ENCODE data around the gene CXADR. TPM values are rescaled to one million over a fixed set of nuclear protein-coding genes. Genes with fewer than 3 reads are reported as not detected.

CXADR gene
- total and polyA plus RNA-seq, 9 of the 15 experiments (the other 6 are each of a cell fraction or from before 2014, with no cell fraction given), result 0.01 to 0.41 (median 0.14) TPM

DNA sequence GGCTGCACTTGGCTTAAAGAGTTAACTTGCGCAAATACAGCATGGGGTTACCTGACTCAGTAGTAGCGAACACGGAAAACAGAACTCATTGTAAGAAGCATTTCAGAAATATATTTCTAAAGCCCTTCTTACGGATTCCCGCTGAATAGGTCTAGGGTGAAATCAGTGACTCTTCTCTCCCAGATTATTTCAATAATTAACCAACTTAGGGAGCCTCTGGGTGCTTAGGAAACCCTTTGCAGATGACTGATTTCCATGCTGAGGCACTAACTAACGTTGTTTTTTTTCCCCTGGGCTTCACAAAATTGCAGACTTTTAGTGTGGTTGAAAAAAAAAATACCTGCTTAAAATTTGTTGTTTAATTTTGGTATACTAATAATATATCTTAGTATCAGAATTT lies 59.6 kb downstream of the CXADR start (continued):
- no peak for TF ChIP-seq RBM39 (optimal IDR thresholded peaks at IDR 0.05; ENCODE audit: low read depth, low read length)
- no peak for TF ChIP-seq CBFA2T3 (IDR thresholded peaks at IDR 0.05)
- TF ChIP-seq NCOA1 (IDR thresholded peaks at IDR 0.05; ENCODE audit: low read depth), result no peak
- TF ChIP-seq ZNF184 (CRISPR knock-in tag; IDR thresholded peaks at IDR 0.05), result no peak
- TF ChIP-seq LEF1 (IDR thresholded peaks at IDR 0.05), result no peak
- no peak for TF ChIP-seq CBX3 (IDR thresholded peaks at IDR 0.05; ENCODE audit: borderline replicate concordance in 1 of 2, low read length in 2 of 2)
- no peak for TF ChIP-seq ZNF354B (CRISPR knock-in tag; IDR thresholded peaks at IDR 0.05)

DNA sequence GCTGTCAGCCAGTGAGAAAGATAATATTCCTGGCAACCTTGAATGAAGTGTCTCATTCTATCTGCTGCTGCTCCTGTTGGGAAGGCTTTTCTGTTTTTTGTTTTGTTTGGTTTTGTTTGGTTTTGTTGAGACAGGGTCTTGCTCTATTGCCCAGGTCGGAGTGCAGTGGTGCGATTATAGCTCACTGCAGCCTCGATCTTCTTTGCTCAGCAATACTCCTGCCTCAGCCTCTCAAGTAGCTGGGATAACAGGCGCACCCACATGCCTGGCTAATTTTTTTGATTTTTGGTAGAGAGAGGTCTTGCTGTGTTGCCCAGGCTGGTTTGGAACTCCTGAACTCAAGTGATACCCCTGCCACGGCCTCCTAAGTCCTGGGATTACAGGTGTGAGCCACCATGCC lies 62.2 kb downstream of the CXADR start:
- BruUV-seq (replicated peaks), result no TSS peak
- ChIA-PET CTCF (ENCODE audit: low intra/inter-chr PET ratio) (no interaction called here), POLR2A (no interaction called here)
- Histone ChIP-seq H3K79me2 (ENCODE audit: control insufficient read depth, insufficient read depth, low read length) (no peaks in the 10 kb centered on the region), H3K36me3 (ENCODE audit: control insufficient read depth, insufficient read depth, low read length) (no peaks in the 10 kb centered on the region), H3K4me2 (ENCODE audit: insufficient read depth, low read length) (no peak overlapping the region), H3K27me3 (ENCODE audit: control insufficient read depth in 2 of 2, insufficient read depth in 2 of 2, low read length in 2 of 2) (no peaks in the 10 kb centered on the region; a peak in 2 of 5 replicates), H3K9me3 (replicated peaks; ENCODE audit: control insufficient read depth, insufficient read depth, low read depth, low read length) (no peaks in the 10 kb centered on the region), H3K4me3 (no peak overlapping the region), H3K9ac (ENCODE audit: insufficient read depth in 1 of 2, low read depth in 2 of 2, low read length in 2 of 2) (no peak overlapping the region), H3K9me1 (ENCODE audit: control insufficient read depth, insufficient read depth, low read length) (no peaks in the 10 kb centered on the region), H4K20me1 (replicated peaks; ENCODE audit: control insufficient read depth, insufficient read depth, low read length) (no peaks in the 10 kb centered on the region), H3K4me1 (replicated peaks in 1 of 2; ENCODE audit: control insufficient read depth in 2 of 2, insufficient read depth in 2 of 2, low read length in 2 of 2) (no peaks in the 10 kb centered on the region), H3K27ac (ENCODE audit: extremely low read depth, low read depth, low read length) (no peak overlapping the region), H2AFZ (ENCODE audit: low read depth, low read length) (no peak overlapping the region)
- in situ Hi-C loops (cut with MboI), result no loop called here
- TF ChIP-seq ZKSCAN8 (CRISPR knock-in tag; IDR thresholded peaks at IDR 0.05), result no peak
- no peak for TF ChIP-seq TCFL5 (CRISPR knock-in tag; conservative IDR thresholded peaks at IDR 0.05)
- no peak for TF ChIP-seq CREBBP (IDR thresholded peaks at IDR 0.05; ENCODE audit: low read depth, low read length)
- TF ChIP-seq SREBF2 (CRISPR knock-in tag; IDR thresholded peaks at IDR 0.05), result no peak
- TF ChIP-seq, protein P1, sequence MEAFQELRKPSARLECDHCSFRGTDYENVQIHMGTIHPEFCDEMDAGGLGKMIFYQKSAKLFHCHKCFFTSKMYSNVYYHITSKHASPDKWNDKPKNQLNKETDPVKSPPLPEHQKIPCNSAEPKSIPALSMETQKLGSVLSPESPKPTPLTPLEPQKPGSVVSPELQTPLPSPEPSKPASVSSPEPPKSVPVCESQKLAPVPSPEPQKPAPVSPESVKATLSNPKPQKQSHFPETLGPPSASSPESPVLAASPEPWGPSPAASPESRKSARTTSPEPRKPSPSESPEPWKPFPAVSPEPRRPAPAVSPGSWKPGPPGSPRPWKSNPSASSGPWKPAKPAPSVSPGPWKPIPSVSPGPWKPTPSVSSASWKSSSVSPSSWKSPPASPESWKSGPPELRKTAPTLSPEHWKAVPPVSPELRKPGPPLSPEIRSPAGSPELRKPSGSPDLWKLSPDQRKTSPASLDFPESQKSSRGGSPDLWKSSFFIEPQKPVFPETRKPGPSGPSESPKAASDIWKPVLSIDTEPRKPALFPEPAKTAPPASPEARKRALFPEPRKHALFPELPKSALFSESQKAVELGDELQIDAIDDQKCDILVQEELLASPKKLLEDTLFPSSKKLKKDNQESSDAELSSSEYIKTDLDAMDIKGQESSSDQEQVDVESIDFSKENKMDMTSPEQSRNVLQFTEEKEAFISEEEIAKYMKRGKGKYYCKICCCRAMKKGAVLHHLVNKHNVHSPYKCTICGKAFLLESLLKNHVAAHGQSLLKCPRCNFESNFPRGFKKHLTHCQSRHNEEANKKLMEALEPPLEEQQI (IDR thresholded peaks at IDR 0.05), result no peak
- no peak for TF ChIP-seq CHD1 (IDR thresholded peaks at IDR 0.05; ENCODE audit: low read length)
- TF ChIP-seq, protein P2, sequence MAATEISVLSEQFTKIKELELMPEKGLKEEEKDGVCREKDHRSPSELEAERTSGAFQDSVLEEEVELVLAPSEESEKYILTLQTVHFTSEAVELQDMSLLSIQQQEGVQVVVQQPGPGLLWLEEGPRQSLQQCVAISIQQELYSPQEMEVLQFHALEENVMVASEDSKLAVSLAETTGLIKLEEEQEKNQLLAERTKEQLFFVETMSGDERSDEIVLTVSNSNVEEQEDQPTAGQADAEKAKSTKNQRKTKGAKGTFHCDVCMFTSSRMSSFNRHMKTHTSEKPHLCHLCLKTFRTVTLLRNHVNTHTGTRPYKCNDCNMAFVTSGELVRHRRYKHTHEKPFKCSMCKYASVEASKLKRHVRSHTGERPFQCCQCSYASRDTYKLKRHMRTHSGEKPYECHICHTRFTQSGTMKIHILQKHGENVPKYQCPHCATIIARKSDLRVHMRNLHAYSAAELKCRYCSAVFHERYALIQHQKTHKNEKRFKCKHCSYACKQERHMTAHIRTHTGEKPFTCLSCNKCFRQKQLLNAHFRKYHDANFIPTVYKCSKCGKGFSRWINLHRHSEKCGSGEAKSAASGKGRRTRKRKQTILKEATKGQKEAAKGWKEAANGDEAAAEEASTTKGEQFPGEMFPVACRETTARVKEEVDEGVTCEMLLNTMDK (IDR thresholded peaks at IDR 0.05; ENCODE audit: borderline replicate concordance, insufficient read depth, low read depth, low read length, poor library complexity, severe bottlenecking), result no peak
- TF ChIP-seq LCOR (CRISPR knock-in tag; IDR thresholded peaks at IDR 0.05), result no peak
- TF ChIP-seq TFAM (CRISPR knock-in tag; conservative IDR thresholded peaks at IDR 0.05), result no peak
- TF ChIP-seq, protein P3, sequence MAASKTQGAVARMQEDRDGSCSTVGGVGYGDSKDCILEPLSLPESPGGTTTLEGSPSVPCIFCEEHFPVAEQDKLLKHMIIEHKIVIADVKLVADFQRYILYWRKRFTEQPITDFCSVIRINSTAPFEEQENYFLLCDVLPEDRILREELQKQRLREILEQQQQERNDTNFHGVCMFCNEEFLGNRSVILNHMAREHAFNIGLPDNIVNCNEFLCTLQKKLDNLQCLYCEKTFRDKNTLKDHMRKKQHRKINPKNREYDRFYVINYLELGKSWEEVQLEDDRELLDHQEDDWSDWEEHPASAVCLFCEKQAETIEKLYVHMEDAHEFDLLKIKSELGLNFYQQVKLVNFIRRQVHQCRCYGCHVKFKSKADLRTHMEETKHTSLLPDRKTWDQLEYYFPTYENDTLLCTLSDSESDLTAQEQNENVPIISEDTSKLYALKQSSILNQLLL (CRISPR knock-in tag; IDR thresholded peaks at IDR 0.05; ENCODE audit: borderline replicate concordance), result no peak
- no peak for TF ChIP-seq HDAC1 (IDR thresholded peaks at IDR 0.05)
- 1% methylated on average over 5 of the region's 5 CpGs for WGBS (ENCODE audit: insufficient coverage, low coverage, missing lambda C conversion rate)
- ATAC-seq (no peak), DNase-seq (ENCODE audit: extremely low read depth in 1 of 4, low spot score in 3 of 4) (no peak), FAIRE-seq (no peak)
- intact Hi-C loops (cut with micrococcal nuclease), result no loop called here

All from K562 (cell line).